Type B pancreatic cell (in vitro differentiated cells): ENCODE measurements around the gene CIB4. TPM values are rescaled to one million over a fixed set of nuclear protein-coding genes. Genes with fewer than 3 reads are reported as not detected.

Source experiments
- DNase-seq: peaks from one replicate; pipeline ENCODE4 v3.0.0; 2021; ENCODE audit warnings: mixed read lengths; ENCODE audit not compliant: unreplicated experiment; ENCODE audit errors: extremely low spot score
- H3K27ac Mint-ChIP-seq: 2 replicates; pipeline ENCODE4 v1.8.0; 2021; ENCODE audit warnings: mild to moderate bottlenecking, mixed read lengths
- H3K27me3 Mint-ChIP-seq: 2 replicates; pipeline ENCODE4 v1.8.0; 2021; ENCODE audit warnings: mixed read lengths
- H3K36me3 Mint-ChIP-seq: 2 replicates; pipeline ENCODE4 v1.8.0; 2021; ENCODE audit warnings: mixed read lengths
- H3K4me1 Mint-ChIP-seq: one replicate; pipeline ENCODE4 v1.8.0; 2021; ENCODE audit warnings: mixed read lengths; ENCODE audit not compliant: unreplicated experiment
- H3K4me3 Mint-ChIP-seq: 2 replicates; pipeline ENCODE4 v1.8.0; 2021; ENCODE audit warnings: mild to moderate bottlenecking, mixed read lengths
- H3K9me3 Mint-ChIP-seq: 2 replicates; pipeline ENCODE4 v1.8.0; 2021; ENCODE audit warnings: mixed read lengths
- CTCF ChIP-seq: fragments of 200-600 bp; sonication (generic); conservative IDR thresholded peaks from 2 replicates; pipeline ENCODE4 v1.5.0; 2021; ENCODE audit warnings: antibody characterized with exemption, mild to moderate bottlenecking
- total RNA-seq: library from RNA; stranded (reverse); gene quantifications from 2 replicates; pipeline ENCODE4 v1.2.1, GENCODE V29; 2021; ENCODE audit warnings: low replicate concordance

The CIB4 gene
- total RNA-seq, 1 donor from 2014 or later, result not detected

- H3K36me3 Mint-ChIP-seq, result no peaks in the 10 kb centered on the region
- H3K27ac Mint-ChIP-seq, result no peak overlapping the region
- peaks cover 5% of the 10 kb centered on the region for H3K9me3 Mint-ChIP-seq
- DNase-seq, result no peak
- no peak overlapping the region for H3K4me3 Mint-ChIP-seq
- H3K4me1 Mint-ChIP-seq, result no peaks in the 10 kb centered on the region
- no peak for TF ChIP-seq CTCF
- peaks cover 23% of the 10 kb centered on the region for H3K27me3 Mint-ChIP-seq
These were observed 33.6 kb upstream of the CIB4 start for GRCh38 chr2:26674771-26675170.

GRCh38 chr2:26674002-26674751 is 33.0 kb upstream of the CIB4 start:
- H3K36me3 Mint-ChIP-seq, result no peaks in the 10 kb centered on the region
- no peak overlapping the region for H3K4me3 Mint-ChIP-seq
- peaks cover 5% of the 10 kb centered on the region for H3K4me1 Mint-ChIP-seq
- H3K27ac Mint-ChIP-seq, result no peak overlapping the region
- peaks cover 5% of the 10 kb centered on the region for H3K9me3 Mint-ChIP-seq
- TF ChIP-seq CTCF, result no peak
- no peak for DNase-seq
- peaks cover 23% of the 10 kb centered on the region for H3K27me3 Mint-ChIP-seq

GRCh38 chr2:26672818-26673393 is 31.7 kb upstream of the CIB4 start:
- Mint-ChIP-seq H3K9me3 (peaks cover 5% of the 10 kb centered on the region), H3K27me3 (peaks cover 13% of the 10 kb centered on the region), H3K4me1 (peaks cover 5% of the 10 kb centered on the region), H3K4me3 (no peak overlapping the region), H3K27ac (peak overlapping the region; percentile 41), H3K36me3 (no peaks in the 10 kb centered on the region)
- no peak for TF ChIP-seq CTCF
- DNase-seq, result no peak

GRCh38 chr2:26672112-26672817 is 31.1 kb upstream of the CIB4 start:
- no peak for DNase-seq
- peaks cover under 1% of the 10 kb centered on the region for H3K9me3 Mint-ChIP-seq
- H3K27ac Mint-ChIP-seq, result peak overlapping the region; percentile 41
- H3K27me3 Mint-ChIP-seq, result peaks cover 13% of the 10 kb centered on the region
- H3K4me3 Mint-ChIP-seq, result no peak overlapping the region
- no peaks in the 10 kb centered on the region for H3K36me3 Mint-ChIP-seq
- H3K4me1 Mint-ChIP-seq, result peaks cover 5% of the 10 kb centered on the region
- no peak for TF ChIP-seq CTCF

GRCh38 chr2:26671691-26672090 is 30.5 kb upstream of the CIB4 start:
- peaks cover 5% of the 10 kb centered on the region for H3K4me1 Mint-ChIP-seq
- no peak overlapping the region for H3K27ac Mint-ChIP-seq
- H3K4me3 Mint-ChIP-seq, result no peak overlapping the region
- no peak for TF ChIP-seq CTCF
- no peak for DNase-seq
- H3K36me3 Mint-ChIP-seq, result no peaks in the 10 kb centered on the region
- no peaks in the 10 kb centered on the region for H3K9me3 Mint-ChIP-seq
- peaks cover 13% of the 10 kb centered on the region for H3K27me3 Mint-ChIP-seq
